ENCODE data around the gene TTC7B.

- TF ChIP-seq, protein P1, sequence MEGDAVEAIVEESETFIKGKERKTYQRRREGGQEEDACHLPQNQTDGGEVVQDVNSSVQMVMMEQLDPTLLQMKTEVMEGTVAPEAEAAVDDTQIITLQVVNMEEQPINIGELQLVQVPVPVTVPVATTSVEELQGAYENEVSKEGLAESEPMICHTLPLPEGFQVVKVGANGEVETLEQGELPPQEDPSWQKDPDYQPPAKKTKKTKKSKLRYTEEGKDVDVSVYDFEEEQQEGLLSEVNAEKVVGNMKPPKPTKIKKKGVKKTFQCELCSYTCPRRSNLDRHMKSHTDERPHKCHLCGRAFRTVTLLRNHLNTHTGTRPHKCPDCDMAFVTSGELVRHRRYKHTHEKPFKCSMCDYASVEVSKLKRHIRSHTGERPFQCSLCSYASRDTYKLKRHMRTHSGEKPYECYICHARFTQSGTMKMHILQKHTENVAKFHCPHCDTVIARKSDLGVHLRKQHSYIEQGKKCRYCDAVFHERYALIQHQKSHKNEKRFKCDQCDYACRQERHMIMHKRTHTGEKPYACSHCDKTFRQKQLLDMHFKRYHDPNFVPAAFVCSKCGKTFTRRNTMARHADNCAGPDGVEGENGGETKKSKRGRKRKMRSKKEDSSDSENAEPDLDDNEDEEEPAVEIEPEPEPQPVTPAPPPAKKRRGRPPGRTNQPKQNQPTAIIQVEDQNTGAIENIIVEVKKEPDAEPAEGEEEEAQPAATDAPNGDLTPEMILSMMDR (IDR thresholded peaks at IDR 0.05; ENCODE audit: low read length): no peak
- TF ChIP-seq EZH2 (IDR thresholded peaks at IDR 0.05; ENCODE audit: borderline replicate concordance, low read length): no peak
Observed at GRCh38 chr14:90777358-90777757, 38.9 kb downstream of the TTC7B start.
